Tibial nerve (tissue), 3 donors: Measurements from ENCODE around the gene TYMP.

Source experiments
- CTCF ChIP-seq, 5 experiments: fragments of 200-600 bp in 3 of 5; fragments of 450-650 bp in 2 of 5; sonication (generic) in 3 of 5; IDR thresholded peaks; one replicate each; pipeline ENCODE4 v1.5.1; 2016 to 2019; ENCODE audit warnings: antibody characterized with exemption in 5 of 5, mild to moderate bottlenecking in 3 of 5, moderate library complexity in 2 of 5
- POLR2A ChIP-seq, 2 donors: fragments of 450-650 bp; IDR thresholded peaks; one replicate each; pipeline ENCODE4 v1.6.1; 2017; ENCODE audit warnings: antibody characterized with exemption in 2 of 2, mild to moderate bottlenecking in 2 of 2, moderate library complexity in 2 of 2

GRCh38 chr22:50530580-50530876 is 716 bp upstream of the TYMP start:
- TF ChIP-seq POLR2A (IDR thresholded peaks at IDR 0.05) (no peak), CTCF (IDR thresholded peaks at IDR 0.05) (no peak)
